GM21423 (cell line): Measurements from ENCODE around the gene FDX1.

Experiments used
- ATAC-seq: cut with Tn5 transposase; IDR thresholded peaks from one replicate; pipeline ENCODE4 v1.9.1; 2021; ENCODE audit warnings: mild to moderate bottlenecking, moderate library complexity; ENCODE audit not compliant: unreplicated experiment

FDX1 gene

DNA sequence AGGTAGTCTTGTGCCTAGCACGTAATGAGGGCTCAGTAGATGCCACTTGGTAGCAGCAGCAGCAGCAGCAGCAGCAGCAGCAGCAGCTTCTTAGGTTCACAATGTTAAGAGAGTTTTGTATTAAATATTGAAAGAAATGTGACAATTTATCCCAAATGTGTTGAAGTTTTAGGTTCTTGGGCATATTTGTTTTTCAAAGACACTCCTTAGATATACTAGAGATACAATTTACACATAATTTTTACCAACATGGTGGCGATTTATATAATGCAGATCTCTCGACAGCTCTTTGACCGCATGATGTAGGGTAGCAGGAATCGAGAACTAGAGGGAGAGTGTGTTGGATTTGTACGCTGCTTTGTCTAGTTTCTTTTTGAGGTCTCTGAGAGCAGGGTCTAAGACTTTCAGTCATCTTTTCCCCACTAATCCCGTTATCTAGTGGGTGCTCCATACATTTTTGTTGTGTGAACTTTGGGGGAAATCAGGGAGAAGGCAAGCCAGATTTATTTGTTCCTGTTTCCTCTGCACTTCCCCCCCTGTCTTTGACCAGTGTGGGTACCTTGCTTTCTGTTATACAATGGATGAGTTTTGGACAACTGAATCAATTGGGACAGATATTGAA lies 1.4 kb downstream of the FDX1 start:
- no peak for ATAC-seq

DNA sequence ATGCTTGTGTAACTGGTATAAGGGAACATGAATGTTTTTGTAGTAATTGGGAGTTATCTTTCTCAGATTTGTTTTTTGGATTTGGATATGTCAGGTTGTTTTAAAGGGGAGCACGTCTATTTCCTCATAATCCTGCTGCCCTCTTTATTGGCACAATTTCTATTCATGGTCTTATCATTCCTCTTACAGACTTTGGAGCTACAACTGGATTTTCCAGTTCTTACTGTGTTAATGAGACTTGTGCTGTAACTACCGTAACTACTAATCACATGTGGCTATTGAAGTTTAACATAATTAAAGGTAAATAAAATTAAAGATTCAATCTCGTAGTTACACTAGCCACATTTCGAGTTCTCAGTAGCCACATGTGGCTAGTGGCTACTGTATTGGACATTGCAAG lies 1.9 kb downstream of the FDX1 start:
- ATAC-seq: no peak

DNA sequence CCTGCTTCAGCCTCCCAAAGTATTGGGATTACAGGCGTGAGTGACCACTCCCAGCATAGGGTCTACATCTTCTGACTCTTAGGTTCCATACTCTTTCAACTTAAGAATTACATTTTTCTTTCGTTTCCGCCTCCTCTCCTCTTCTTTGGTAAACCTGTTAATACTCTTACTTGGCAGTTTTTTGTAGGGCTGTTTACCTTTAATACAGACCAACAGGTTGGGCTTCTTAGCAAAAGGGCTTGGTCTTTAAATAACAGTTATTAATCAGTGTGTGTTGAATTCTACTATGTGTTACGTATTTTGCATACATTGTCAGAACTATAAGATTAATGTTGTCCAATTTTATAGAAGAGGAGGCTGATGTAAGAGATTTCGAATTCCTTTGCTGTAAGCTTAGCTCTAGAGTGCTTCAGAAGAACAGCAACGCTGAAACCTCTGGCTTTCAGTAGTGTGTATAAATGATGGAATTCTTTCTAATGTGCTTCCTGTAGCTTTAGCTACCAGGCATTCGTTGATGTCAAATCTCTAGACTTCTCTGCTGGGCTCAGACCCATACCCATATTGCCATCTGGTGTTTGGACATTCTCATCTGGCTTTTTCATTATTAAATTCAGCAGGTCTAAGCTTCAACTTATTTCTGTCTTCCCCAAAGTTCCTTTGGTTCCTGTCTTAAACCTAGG lies 3.1 kb downstream of the FDX1 start:
- no peak for ATAC-seq

DNA sequence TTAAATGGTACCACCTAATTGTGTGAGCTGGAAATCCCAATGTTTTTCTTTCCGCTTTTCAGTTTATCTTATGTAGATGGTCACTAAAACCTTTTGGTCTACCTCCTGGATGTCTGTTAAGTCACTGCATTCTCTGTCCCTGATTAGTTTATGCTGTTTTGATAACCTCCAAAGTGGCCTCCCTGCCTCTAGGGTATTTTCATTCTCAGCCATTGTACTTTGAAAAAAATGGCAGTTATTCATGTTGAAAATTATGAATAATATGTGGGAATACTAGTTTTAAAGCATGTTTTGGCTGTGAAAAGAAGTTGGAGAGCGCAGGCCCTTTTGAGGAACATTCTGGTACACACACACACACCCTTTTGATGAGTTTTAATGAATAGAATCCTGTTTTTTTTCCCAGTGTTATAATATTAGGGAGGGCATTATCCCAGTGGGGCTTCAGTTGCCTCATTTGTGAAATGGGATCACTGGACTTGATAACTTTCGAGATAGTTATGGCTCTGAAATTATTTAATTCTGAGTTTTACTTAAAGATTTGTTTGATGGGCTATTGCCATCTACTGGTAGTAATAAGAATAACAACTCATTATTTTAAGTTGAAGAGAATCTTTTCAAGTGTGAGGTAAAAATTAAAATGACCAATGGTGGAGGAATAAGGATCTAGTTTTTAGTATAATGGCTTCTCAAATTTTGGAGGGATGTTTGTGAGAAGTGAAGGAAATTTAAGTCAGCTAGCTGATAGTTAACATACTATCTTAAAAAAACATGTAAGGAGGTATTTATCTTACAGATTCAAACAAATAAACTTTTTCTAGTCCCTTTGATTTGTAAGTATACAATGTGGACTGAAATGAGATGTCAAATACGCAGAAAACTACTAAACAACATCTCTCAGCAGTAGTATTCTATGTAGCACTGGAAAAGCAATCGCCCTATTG lies 3.9 kb downstream of the FDX1 start:
- no peak for ATAC-seq

DNA sequence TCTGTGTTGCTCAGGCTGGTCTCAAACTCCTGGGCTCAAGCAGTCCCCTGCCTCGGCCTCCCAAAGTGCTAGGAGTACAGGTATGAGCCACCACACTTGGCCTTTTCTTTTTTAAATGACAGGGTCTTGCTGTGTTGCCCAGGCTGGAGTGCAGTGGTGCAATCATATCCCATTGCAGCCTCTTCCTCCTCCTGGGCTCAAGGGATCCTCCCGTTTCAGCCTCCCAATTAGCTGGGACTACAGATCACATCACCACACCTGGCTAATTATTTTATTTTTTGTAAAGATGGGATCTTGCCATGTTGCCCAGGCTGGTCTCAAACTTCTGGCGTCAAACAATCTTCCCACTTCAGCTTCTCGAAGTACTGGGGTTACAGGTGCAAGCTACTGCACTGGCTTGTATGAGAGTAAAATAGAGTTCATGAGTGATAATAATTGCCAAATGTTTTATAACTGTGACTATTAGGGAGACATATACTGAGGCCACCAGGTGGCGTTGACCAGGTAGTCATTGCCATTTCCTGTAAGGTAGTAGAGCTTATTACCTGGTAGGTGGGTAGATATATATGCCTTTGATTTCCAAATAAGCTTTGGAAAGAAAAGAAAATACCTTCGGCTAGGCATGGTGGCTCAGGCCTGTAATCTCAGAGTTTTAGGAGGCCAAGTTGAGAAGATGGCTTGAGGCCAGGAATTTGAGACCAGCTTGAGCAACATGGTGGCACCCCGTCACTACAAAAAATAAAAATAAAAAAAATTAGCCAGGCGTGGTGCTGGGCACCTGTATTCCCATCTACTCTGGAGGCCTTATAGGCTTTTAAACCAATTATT lies 5.4 kb downstream of the FDX1 start:
- peak; percentile 10 for ATAC-seq

DNA sequence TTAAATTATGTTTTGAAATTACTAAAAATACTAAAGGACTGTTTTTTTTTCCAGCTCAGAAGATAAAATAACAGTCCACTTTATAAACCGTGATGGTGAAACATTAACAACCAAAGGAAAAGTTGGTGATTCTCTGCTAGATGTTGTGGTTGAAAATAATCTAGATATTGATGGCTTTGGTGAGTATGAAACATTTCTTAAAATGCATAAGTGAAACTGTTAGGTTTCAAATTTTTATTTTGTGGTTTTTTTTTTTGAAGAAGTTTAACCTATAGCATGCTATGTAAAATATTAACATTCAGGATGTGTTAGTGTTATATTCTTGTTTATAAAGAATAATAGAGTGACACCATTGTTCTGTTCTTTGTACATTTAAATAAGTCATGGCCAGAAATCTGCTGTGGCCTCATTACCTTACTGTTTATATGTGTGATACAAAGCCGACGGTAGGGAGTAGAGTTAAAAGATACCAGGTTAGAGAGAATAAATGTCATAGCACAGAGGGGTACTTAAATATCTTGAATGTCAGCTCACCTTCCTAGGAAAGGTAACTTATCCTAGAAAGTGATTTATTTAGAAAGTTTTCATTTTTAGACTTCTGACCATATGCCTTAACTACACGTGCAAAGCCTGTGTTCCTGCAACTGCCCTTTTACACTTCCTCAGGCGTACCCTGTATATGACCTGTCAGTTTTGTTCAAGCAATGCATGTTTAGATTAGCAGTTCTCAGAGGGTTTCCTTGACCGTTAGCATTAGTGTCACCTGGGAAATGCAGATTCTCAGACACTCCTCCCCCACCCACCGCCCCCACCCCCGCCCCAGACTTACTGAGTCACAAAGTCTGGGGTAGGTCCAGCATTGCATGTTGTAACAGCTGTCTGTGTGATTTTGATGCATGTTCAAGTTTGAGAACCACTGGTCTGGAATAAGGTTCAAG lies 6.3 kb downstream of the FDX1 start:
- ATAC-seq: peak; percentile 58

DNA sequence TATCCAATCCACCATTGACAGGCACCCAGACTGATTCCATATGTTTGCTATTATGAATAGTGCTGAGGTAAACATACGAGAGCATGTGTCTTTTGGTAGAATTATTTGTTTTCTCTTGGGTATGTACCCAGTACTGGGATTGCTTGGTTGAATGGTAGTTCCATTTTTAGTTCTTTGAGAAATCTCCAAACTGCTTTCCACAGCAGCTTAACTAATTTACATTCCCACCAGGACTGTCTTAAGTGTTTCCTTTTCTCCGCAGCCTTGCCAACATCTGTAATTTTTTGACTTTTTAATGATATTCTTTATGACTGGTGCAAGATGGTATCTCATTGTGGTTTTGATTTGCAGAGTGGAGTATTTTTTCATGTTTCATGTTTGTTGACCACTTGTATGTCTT lies 8.3 kb downstream of the FDX1 start:
- ATAC-seq: no peak

DNA sequence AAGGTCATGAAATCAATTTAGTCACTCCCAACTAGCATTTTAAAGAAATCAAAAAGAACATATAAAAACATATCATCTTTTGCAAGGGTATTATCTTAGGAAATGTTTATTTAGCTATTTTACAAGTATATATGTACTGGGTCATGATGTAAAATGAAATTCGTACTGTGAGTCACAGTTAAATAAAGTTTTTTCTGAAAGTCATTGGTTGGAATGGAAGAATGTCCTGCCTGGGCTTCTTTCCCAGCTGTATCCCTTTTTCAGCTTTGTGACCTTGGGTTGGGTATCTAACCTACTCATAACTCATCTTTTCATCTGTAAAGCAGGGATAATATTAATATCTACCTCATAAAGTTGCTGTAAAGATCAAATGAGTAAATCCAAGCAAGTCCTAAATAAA lies 15.7 kb downstream of the FDX1 start:
- no peak for ATAC-seq

DNA sequence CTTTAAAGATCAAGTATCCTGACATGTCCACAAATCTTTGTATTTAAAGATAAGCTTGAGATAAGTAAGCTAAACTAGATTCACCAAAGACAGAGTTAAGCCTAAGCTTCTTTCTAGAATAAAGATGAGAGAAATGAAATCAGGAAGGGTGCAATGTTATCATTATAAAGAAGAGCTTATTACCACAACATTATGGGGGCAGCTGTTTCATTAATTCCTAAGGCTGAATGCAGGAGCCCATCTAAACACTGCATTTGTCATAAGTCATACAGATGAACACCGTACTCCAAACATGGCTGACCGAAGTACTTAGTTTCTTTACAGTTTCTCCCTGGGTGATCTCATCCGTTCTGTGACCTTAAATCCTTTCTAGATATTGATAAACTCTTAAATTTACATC lies 16.3 kb downstream of the FDX1 start:
- ATAC-seq: no peak

DNA sequence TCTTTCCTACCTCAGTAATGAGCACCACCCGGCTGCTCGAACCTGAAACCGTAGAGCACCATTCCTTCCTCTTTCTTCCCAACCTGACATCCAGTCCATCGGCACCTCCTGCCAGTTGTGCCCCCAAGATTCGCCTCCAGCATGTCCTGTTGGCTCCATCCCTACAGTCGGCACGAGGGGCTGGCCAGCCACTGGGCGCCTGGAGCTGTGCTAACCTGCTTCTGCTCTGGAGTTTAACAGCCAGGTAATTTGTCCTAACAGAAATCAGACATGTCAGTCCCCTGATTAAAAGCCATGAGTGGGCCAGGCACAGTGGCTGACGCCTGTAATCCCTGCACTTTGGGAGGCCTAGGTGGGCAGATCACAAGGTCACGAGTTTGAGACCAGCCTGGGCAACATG lies 16.8 kb downstream of the FDX1 start:
- no peak for ATAC-seq

DNA sequence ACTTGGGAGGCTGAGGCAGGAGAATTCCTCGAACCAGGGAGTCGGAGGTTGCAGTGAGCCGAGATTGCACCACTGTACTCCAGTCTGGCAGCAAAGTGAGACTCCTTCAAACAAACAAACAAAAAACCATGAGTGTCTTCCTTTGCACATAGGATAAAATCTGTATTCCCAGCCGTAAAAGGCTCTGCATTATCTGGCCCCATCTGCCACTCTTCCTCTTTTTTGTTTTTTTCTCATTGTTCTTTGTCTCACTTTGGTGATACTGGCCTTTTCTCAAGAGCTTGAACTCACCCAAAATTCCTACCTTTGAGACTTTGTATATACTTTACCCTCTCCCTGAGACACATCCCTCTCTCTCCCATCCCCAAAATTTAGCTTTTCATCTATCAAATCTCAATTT lies 17.6 kb downstream of the FDX1 start:
- ATAC-seq: no peak

DNA sequence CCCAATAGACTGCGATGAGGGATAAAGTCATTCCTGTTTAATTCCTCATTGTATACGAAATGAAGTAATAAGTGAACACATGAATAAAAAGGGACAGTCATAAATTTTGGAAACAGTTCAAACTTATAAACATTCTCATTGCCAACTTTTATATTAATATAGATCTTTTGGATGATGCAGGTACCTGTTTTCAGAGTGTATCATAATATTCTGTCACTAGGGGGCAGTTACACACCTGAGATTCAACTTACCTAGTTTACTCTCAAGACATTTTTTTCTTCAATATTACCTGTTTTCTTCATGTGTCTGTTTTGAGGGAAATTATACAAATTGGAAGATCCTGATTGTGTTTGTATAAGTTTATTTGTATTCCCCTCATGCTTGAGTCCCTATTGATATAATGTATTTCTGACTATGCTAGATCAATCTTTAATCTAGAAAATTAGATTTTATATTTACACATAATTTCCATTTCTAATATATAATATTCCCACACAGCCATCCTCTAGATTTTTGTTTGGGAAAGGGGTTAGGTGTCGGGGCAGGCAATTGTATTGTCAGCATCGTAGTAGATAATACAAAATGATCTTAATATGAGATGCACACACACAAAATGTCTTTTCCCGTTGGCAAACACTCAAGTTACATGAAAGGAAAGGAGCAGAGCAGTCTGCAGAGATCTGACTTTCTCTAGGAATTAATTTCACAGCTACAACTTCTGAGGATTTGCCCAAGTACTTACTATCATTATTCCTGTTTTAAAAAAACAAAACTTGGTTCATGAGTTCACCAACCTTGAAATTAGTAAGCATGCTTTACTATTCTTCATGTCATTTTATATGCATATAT lies 18.4 kb downstream of the FDX1 start:
- ATAC-seq: no peak

DNA sequence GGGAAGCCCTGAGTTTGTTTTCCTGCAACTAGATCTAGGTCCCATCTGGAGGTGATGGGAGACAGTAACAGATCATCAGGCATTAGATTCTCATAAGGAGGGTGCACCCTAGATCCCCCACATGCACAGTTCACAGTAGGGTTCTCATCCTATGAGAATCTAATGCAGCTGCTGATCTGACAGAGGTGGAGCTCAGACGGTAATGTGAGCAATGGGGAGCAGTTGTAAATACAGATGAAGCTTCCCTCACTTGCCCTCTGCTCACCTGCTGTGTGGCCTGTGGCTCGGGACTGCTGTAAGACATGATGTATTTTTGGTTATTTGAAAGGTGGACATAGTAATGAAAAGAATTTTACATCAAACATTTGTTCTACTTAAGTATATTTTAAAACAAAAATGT lies 20.5 kb downstream of the FDX1 start:
- no peak for ATAC-seq

DNA sequence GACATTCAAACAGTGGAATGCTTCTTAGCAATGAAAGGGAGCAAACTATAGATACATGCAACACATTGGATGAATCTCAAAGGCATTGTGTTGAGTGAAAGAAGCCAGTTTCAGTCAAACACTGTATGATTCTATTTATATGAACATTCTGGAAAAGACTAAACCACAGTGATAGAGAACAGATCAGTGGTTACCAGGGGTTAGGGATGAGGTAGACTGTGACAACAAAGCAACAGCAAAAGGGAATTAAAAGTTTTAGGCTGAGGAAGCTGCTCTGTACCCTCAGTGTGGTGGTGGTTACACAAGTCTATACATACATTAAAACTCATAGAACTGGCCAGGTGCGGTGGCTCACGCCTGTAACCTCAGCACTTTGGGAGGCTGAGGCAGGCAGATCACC lies 23.0 kb downstream of the FDX1 start:
- ATAC-seq: no peak

DNA sequence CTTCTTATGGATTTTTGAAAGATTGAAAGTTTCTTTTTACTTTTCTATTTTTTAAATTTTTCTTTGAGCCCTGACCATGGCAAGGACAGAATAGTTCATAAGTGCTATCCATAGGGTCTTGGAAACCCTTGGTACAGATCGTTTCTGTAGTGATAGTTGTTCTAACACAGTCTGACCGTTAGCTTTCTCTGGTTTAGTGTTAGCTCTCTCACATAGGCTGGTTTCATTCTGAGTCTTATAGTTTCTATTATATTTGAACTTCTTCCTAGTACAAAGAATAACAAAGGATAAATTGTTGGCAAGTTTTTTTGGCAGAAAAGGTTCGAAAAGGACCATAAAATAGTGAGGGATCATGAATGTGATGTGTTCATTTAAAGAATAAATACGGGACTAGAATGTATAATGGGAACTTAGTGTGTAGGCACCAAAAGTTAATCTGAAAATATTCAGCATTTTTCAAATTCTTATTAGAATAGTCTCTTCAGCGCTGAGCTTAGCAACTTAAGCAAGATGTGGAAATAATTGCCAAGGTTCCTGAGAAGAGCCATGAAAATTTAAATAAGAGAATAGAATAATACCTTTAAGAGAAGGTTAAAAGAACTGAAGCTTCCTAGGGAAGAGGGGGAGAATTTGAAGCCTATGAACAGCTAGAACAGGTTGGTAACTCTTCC lies 24.1 kb downstream of the FDX1 start:
- peak; percentile 80 for ATAC-seq

DNA sequence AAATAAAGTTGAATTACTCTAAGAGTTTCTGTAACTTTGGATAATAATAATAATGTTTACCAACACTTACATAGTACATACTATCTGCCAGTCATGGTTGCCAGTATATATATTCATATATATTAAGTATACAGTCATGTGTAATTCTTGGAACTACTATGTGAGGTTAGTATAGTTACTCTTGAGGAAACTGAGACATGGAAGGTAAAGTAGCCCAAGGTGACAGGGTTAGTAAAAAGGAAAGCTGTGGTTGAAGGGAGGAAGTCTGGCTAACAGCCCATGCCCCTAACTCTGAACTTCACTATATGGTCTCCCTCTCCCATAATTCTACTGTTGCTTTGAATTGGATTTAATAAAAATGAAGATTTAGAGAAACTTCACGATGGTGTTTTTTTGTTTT lies 24.9 kb downstream of the FDX1 start:
- ATAC-seq: no peak

DNA sequence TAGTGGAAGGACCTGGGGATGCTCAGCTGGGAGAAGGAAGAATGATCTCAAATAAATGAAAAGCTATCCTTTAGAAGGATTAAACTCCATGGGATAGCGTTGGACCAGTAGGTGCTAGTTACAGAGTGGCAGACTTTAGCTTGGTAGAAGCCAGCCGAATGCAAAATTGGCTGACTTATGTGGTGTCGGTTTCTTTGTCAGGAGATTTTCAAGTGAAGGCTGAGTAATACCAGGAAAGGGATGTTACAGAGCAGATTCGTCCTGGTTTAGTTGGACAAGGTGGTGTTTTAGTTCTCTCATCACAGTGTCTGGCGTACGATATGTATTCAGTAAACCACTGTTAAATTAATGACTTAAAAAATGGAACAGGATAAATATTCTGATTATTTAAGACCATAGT lies 26.0 kb downstream of the FDX1 start:
- no peak for ATAC-seq

DNA sequence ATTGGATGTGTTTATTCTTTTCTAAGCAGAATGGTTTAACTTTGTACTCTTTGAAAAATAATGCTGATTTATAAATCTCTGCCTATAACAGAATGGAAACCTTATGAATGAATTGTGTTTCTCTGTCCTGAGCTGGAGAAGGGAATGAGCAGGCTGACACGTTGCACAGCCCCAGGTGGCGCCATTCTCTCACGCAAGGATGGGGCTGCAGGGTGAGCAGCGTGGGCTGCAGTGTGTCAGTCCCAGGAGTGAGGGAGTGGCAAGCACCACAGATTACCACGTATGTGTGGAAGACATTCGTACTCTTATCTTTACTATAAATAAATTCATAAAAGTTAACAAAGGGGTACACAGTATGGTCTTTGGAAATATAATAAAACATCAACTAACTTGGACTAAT lies 33.4 kb downstream of the FDX1 start:
- ATAC-seq: no peak

DNA sequence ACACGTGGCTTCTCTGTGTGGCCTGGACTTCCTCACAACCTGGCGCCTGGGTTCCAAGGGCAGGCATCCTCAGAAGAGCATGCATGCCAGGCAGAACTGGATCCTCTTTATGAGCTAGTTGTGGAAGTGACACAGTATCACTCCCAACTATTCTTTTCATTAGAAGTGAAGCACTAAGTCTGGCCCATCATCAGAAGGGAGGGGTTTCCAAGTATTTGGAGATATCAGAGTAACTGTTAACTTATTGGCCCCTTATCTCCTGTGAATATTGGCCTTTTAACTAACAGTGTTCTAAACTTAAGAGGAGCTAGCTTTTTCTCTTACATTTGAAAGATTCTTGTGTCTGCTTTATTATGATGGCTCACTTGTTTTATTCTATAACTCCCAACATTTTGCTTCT lies 35.5 kb downstream of the FDX1 start:
- ATAC-seq: no peak
